GM18870 (cell line): ENCODE results near the gene ZNF516.

ENCODE experiments used
- ATAC-seq: cut with Tn5 transposase; IDR thresholded peaks from one replicate; pipeline ENCODE4 v1.9.1; 2021; ENCODE audit warnings: moderate library complexity; ENCODE audit not compliant: unreplicated experiment

The ZNF516 gene

GRCh38 chr18:76402026-76402990, 92.7 kb downstream of the ZNF516 start:
- ATAC-seq: no peak

DNA sequence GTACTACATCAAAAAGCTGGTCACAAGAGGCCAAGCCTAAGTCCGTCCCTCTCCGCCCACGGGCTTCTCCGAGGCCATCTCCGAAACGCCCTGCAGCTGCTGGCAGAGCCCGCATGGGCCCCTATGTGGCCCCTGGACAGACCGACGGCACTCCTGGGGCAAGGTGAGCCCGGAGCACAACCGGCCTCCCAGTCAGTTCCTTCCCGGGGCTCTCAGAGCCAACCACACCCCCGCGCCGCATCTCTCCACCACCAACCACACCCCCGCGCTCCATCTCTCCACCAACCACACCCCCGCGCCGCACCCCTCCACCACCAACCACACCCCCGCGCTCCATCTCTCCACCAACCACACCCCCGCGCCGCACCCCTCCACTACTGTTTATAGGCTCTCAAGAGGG, 93.5 kb downstream of the ZNF516 start:
- ATAC-seq: no peak

- no peak for ATAC-seq
Observed at GRCh38 chr18:76399613-76400391, 95.2 kb downstream of the ZNF516 start.

DNA sequence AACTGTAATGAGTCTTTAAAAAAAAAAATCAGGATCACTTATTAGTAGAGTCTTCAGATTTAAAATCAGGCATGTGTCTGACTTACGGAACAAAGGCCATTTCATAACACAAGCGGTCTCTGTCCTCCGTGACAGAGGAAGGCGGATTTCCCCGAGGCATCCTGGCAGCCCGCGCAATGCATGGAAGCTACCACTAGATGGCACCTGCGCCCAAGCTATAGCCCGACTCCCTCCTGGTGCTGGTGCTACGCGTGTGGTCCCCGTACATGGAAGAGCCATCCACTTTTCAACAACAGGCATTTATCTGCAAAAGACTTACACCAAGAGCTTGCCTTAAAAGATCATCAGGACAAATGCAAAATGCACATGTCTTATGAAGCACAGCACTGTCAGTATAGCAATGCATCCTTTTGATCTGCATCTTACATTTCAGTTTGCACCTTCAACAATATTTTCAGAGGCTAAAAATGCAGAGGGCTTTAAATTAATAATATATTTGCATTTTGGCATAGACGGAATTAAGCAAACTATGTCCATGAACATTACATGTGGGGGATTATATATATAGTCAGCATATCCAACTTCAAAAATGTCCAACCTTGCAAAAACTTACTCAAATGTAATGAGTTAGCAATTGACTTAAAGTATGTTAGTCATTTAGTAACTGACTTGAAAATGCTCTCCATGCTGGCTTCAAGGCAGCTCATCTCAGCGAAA, 96.0 kb downstream of the ZNF516 start:
- peak; percentile 84 for ATAC-seq

DNA sequence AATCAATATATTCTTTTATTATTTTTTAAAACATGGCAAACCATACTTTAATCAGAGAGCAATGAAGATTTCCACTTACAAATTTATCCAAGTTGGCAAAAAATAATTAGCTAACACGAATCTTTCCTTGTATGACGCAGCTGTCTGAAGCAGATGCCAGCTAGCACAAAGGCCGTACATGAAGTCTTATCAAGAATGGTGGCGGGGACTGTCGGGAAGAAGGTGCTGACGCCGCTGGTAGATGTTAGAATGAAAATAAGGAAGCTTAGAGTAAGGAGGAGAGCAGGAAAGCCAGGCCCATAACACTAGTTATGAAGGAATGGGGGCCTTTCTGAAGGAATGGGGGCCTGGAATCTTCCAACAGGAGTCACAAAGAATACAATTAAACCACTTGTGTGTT, 96.7 kb downstream of the ZNF516 start:
- no peak for ATAC-seq

DNA sequence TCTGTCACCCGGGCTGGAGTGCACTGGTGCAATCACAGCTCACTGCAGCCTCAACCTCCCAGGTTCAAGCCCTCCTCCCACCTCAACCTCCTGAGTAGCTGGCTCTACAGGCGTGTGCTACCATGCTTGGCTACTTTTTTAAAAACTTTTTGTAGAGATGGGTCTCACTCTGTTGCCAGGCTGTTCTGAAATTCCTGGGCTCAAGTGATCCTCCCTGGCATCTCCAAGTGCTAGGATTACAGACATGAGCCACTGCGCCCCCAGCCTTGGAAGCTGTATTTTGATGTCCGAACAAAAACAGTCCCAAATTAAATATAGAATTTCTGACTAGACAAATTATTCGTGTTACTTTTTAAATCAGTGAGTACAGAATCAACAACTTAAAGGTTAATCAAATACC, 97.4 kb downstream of the ZNF516 start:
- ATAC-seq: no peak

GRCh38 chr18:76396792-76397191, 98.2 kb downstream of the ZNF516 start:
- no peak for ATAC-seq

- no peak for ATAC-seq
Observed at GRCh38 chr18:76395609-76396008, 99.4 kb downstream of the ZNF516 start.

DNA sequence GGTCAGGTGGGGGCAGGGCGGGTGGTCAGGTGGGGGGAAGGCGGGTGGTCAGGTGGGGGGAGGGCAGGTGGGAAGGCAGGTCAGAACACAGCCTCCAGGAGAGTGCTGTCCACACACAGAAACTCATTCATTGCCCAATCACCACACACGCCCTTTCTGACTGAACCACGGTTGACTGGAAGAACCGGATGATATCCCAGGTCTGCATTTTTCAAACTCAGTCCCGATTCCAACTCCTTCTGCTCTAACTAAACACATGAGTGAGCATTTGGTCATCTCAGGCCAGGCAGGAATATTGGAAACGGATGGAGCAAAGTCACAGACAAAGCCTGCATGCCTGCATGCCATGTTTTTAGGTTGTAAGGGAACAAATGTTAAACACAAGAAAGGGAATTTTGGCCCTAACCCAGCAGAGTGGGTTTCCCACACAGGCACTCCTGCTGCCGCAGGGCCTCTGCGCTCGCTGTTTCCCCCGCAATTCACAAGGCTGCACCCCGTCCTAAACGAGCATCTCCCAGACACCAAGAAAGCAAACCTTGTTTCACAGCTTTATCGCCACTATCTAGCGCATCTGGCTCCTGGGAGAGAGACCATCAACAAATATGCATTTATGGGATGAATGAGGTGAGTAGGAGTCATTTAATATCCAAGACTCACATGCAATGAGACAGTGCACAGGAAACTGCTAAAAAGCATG, 100.1 kb downstream of the ZNF516 start:
- no peak for ATAC-seq

DNA sequence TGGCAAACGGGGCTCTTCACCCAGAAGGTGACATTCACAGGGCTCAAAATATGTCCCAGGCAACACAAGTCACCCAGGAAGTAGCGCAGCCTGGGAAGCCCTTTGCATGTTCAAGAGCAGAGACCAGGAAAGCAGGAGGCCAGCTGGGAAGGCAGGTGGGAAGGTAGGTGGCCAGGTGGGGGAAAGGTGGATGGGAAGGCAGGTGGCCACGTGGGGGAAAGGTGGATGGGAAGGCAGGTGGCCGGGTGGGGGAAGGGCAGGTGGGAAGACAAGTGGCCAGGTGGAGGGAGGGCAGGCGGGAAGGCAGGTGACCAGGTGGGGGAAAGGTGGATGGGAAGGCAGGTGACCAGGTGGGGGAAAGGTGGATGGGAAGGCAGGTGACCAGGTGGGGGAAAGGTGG, 102.7 kb downstream of the ZNF516 start:
- no peak for ATAC-seq

DNA sequence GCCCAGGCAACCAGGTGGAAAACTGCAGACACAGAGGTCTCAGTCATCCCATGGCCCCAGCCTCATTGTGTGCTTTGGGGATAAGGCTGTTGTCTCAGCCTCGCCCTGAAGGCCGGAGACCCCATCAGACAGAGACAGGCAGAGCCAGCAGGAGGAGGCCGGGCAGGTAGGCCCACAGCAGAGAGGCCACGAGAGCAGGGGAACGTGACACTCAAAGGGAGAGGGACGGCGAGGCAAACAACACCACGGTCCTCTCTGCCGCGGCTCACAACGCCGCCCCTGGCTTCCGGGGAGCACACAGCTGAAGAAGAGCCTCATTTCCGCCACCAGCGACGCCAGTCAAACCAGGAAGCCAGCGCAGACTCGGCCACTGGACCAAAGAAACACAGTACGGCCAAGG, 103.3 kb downstream of the ZNF516 start:
- ATAC-seq: no peak

- ATAC-seq: no peak
Observed at GRCh38 chr18:76391038-76391437, 104.0 kb downstream of the ZNF516 start.

GRCh38 chr18:76390452-76391035, 104.5 kb downstream of the ZNF516 start:
- ATAC-seq: no peak

- no peak for ATAC-seq
Observed at GRCh38 chr18:76389716-76390115, 105.3 kb downstream of the ZNF516 start.

DNA sequence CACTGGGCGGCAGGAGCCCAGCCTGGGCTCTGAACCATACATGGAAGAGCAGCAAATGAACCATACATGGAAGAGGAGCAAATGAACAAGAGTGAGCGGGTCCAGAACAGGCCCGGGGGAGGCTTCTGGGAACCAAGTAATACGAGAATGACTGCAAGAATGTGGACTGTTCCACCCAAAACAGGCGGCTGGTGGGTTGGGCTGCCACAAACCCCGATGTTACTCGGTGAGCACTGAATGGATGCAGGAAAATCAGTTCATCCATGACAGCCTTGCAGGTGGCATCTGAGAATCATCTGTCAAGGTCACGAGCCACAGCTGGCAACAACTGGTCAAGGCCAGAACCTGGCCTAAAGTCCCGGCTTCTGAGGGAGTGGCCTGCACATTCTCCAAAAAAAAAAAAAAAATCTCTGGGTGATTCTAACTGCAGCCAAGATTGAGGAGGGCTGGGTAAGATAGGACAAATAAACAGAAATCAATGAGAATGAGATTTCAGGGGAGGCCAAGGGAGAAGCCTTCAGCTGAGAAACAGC, 106.1 kb downstream of the ZNF516 start:
- ATAC-seq: no peak

DNA sequence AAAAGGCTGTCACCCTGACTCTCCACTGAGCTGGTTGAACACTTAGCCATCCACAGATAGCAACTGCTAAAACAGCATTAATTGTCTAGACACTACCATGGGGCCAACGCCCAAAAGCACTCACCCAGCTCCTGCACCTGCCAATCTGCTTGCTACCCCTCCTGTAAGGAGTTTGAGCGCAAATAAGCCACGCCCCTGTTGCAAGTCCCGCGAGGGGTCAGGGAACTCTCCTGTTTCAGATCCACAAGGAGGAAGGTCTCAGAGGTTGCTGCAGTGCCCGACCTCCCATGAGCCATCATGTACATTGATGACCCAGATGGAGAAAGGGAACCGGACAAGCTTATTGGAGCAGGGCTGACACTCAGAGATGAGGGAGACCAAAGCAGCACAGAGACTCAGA, 106.8 kb downstream of the ZNF516 start:
- no peak for ATAC-seq

- ATAC-seq: no peak
Observed at GRCh38 chr18:76387608-76388007, 107.4 kb downstream of the ZNF516 start.

DNA sequence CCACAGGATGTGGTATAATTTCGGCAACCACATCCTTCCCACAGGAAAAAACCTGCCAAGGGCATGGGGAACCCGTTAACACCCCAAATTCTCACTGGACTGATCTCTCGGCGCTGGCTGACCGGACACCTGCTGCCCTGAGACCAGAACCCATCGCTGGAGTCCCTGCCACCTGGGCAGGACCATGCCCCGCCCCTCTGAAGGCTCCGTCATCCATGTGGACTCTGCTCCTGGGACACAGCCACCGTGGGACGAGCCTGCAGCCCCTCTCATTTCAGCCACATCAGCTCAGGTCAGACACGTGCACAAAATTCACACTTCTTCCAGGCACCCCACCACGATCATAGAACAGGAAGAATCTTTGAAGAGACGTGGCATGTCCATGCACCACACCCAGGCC, 108.2 kb downstream of the ZNF516 start:
- ATAC-seq: no peak

- no peak for ATAC-seq
Observed at GRCh38 chr18:76386071-76386470, 109.0 kb downstream of the ZNF516 start.

DNA sequence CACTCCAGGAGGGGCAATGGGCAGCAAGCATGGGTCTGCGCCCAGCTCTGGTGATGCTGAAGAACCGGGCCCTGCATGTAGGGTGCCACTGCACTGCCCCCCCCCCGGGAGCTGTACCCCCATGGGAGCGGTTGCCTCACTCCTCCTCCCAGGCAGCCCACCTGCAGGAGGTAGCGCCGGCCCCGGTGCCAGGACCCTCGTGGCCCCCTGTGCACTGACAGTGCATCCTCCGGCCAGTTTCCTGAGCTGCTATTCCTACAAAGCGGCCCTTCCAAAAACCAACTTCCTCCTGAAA, 109.4 kb downstream of the ZNF516 start:
- ATAC-seq: no peak
